22Rv1 (cell line): ENCODE measurements around the gene AP1M1.

Experiments
- H3K27ac ChIP-seq: fragments of 450-650 bp; 2 replicates; pipeline ENCODE4 v1.5.1; 2017
- ZFX ChIP-seq: fragments of 450-650 bp; IDR thresholded peaks from 2 replicates; pipeline ENCODE4 v1.6.1; 2017; ENCODE audit warnings: antibody characterized with exemption, borderline replicate concordance
- TF ChIP-seq, protein P1 (sequence below): fragments of 450-650 bp; IDR thresholded peaks from 2 replicates; pipeline ENCODE4 v1.5.1; 2017; ENCODE audit warnings: mild to moderate bottlenecking

The AP1M1 gene

DNA sequence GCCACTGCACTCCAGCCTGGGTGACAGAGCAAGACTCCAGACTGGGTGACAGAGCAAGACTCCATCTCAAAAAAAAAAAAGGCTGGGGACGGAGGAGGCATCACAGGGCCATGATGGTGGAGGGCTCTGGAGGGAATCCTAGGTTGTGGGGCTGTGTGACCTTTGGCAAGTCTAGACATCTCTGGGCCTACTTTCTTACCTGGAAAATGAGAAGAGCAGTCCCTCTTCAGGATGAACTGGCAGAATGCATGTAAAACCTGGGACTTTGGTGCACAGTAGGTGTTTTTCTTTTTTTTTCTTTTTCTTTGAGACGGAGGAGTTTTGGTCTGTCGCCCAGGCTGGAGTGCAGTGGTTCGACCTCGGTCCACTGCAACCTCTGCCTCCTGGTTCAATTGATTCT, 38.1 kb upstream of the AP1M1 start:
- H3K27ac ChIP-seq: no peak overlapping the region
- no peak for TF ChIP-seq ZFX
- TF ChIP-seq, protein P1, sequence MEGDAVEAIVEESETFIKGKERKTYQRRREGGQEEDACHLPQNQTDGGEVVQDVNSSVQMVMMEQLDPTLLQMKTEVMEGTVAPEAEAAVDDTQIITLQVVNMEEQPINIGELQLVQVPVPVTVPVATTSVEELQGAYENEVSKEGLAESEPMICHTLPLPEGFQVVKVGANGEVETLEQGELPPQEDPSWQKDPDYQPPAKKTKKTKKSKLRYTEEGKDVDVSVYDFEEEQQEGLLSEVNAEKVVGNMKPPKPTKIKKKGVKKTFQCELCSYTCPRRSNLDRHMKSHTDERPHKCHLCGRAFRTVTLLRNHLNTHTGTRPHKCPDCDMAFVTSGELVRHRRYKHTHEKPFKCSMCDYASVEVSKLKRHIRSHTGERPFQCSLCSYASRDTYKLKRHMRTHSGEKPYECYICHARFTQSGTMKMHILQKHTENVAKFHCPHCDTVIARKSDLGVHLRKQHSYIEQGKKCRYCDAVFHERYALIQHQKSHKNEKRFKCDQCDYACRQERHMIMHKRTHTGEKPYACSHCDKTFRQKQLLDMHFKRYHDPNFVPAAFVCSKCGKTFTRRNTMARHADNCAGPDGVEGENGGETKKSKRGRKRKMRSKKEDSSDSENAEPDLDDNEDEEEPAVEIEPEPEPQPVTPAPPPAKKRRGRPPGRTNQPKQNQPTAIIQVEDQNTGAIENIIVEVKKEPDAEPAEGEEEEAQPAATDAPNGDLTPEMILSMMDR: no peak

DNA sequence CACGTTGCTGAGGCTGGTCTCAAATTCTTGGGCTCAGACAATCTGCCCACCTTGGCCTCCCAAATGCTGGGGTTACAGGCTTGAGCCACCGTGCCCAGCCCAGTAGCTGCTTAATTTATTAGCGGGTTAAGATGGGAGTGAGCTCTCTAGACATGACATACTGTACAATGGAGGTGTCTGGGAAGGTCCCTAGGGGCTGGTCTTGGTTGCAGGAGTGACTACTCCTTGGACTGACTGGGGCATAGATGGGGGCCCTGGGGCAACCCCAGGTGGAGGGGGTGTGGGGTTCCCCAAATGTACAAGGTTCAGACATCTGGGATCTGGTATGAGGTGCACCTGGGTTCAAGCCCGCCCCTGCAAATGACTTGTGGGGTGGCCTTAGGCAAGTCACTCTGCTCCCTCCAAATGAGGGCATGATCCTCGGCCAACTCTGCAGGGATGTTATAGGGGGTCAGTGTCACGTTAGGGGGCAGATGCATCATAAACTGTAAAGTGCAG, 37.2 kb upstream of the AP1M1 start:
- TF ChIP-seq ZFX: no peak
- TF ChIP-seq, protein P1: no peak
- no peak overlapping the region for H3K27ac ChIP-seq

DNA sequence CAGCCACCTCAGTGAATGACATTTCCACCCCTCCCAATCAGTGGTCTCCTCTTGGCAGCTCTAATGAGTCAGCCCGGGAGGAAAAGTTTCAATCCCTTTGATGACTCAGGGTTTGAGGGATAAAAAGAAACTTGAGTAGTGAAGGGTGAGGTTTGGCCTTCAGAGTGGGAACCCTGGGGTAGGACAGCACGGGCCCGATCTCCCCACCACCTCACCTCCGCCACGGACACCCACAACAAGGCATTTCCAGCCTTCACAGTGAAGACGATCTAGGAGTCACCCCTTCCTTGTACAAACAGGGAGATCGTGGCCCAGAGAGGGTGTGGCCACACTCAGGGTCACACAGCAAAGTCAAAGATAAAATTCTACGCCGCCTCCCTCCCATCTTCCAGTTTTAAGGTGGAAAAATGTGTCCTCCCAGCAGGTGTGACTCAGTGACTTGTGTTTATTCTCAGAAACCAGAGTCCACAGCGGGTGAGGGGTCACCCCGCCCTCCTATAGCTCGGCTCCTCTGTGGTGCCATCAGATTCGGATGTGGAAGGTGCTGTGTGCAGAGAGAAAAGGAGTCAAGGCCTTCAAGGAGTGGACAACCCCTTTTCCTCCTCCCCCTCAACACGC, 36.7 kb upstream of the AP1M1 start:
- no peak overlapping the region for H3K27ac ChIP-seq
- no peak for TF ChIP-seq ZFX
- TF ChIP-seq, protein P1: no peak

DNA sequence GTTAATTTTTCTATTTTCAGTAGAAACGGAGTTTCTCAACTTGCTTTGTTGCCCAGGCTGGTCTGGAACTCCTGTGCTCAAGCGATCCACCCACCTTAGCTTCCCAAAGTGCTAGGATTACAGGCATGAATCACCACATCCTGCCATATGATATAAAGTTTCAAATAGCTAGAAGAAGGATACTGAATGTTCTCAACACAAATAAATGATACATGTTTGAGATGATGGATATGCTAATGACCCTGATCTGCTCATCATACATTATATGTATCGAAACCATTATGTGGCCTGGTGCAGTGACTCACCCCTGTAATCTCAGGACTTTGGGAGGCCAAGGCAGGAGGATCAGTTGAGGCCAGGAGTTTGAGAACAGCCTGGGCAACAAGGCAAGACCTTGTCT, 35.9 kb upstream of the AP1M1 start:
- TF ChIP-seq, protein P1: no peak
- no peak for TF ChIP-seq ZFX
- no peak overlapping the region for H3K27ac ChIP-seq

DNA sequence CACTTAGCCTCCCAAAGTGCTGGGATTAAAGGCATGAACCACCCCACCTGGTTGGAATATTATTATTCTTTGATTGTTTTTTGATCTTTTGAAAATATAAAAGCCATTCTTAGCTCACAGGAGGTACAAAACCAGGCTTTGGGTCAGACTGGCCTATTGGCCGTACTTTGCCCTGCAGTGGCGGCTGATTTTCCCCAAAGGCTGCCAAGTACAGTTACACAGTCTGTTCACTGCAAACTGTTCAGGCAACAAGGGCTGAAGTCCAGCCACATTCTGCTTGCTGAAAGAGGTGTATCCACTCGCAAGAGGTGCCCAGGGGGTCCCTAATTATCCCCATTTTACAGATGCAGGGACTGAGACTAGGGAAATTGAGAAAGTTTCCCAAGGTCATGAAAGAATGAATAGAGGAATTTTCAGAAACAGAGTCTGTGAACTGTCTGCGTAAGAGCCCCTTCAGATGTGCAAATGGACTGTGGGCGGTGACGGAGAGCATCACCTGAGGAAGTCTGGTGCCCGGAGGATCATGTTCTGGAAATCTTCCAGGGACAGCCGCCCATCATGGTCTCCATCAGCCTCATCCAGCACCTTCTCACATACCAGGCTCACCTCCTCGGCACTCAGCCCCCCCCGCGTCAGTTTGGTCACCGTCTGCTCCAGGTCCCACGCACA, 33.4 kb upstream of the AP1M1 start:
- TF ChIP-seq, protein P1: no peak
- TF ChIP-seq ZFX: no peak
- no peak overlapping the region for H3K27ac ChIP-seq

DNA sequence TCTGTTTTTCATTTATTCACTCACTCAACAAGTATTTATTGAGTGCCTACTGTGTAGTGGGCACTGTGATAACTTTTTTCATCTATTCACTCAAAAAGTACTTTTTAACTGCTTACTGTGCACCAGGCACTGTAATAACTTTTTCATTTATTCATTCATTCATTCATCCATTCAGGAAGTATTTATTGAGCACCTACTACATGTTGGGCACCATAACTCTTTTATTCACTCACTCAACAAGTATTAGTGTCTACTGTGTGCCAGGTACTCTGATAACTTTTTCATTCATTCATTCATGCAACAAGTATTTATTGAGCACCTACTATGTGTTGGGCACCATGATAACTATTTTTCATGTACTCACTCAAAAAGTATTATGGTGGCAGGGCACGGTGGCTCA, 31.3 kb upstream of the AP1M1 start:
- TF ChIP-seq ZFX: no peak
- TF ChIP-seq, protein P1: no peak
- no peak overlapping the region for H3K27ac ChIP-seq

DNA sequence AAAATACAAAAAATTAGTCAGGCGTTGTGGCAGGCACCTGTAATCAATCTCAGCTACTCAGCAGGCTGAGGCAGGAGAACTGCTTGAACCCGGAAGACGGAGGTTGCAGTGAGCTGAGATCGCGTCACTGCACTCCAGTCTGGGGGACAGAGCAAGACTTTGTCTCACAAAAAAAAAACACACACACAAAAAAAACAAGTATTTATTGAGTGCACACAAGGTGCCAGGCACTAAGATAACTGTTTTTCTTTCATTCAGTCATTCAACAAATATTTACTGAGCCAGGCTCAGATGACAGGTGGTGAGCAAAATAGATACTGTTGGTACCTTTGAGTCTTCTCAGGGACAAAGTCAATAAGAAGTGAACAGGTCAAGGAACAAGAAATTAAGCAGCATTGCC, 30.7 kb upstream of the AP1M1 start:
- TF ChIP-seq, protein P1: no peak
- no peak for TF ChIP-seq ZFX
- no peak overlapping the region for H3K27ac ChIP-seq
